ENCODE data around the gene SPEM2.

The SPEM2 gene

DNA sequence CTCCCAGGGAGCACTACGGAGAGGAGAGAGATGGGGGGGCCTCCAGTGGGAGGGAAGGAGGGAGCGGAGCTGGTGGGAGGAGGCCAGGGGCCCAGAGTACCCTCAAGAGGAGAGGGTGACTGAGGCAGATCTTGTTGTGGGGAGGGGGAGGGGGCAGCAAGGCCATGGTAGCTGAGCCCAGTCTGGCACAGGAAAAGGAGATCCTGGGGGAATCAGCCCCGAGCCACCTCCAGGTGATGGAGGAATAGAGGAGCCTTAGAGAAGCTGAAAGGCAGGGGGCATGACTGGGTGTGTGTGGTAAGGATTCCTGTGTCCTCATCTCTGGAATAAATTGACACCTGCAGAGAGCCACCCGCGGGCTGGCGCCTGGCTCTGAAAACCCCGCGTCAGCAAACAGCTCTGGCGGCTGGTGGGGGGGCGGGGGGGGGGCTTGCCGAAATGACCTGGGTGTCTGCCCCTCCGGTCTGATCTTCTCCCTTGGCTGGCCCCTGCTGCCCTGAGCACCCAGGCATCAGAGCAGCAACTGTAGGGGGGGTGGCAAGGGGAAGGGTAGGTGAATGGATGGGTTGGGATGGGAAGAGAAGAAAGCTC, 19.1 kb upstream of the SPEM2 start:
- TF ChIP-seq JUND (IDR thresholded peaks at IDR 0.05; ENCODE audit: low read depth) = no peak

DNA sequence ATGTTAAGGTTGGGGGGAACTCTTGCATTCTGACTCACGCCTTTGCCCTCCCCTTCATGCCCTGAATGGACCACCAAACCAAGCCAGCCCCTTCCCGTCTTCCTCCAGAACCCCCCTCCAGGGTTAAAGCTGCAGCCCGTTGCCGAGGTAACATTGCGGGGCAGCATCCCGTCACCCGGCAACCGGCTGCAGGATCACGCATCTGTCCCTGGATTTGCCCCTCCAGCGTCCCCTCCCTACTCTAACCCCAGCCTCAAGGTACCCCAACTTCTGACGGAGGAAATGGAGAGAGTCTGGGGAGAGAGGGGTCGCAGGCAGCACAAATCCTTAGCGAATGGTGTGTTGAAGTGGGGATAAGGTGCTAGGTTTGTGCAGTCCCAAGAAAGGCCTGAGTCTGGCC, 18.3 kb upstream of the SPEM2 start:
- in situ Hi-C loops (cut with HindIII; ENCODE audit: low pct_unique_long_range_greater_than_20kb, low sequenced_read_pairs) = no loop called here

More for the DNA sequence above, 19.1 kb upstream of the SPEM2 start:
- no peak for DNase-seq (ENCODE audit: low read depth in 1 of 2, low spot score in 1 of 2)
- in situ Hi-C loops (cut with HindIII; ENCODE audit: low pct_unique_long_range_greater_than_20kb, low sequenced_read_pairs) = no loop called here

DNA sequence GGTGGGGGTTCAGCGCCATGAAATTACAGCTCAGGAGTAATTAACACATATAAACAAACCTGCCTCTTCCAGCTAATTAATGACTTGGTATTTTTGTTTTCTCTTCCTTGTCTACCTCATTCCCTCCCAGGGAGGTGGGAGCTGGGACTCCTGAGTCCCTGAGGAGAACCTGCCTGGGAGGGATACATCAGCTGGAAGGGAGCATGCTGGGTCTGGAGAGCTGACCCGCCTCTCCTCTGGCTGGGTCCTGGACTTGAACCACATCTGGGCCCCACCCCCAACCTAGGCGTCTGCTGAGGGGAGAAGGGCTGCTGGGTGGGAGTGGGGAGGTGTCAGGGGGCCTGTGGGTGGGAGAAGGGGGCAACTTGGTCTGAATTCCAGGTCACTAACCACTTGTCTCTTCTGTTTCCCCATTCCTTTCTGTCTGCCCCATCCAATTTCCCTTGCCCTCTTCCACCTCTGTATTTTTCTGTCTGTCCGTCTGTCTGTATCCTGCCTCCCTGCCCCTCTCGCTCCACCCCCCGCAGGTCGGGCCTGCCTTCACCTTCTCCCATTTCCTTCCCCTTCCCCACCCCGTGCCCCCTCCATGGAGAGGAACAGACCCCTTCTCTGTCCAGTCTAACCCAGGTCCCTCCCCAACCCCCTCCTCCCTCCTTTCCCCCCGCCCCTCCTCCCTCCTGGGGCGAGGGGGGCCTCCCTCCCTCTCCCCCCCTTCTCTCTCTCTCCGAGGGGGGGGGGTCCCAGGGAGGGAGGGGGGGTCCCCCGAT, 17.7 kb upstream of the SPEM2 start, which contains the start of gene NLGN2:
Gene NLGN2, plus strand, starts transcription at position 361 of the 767 bp plus-strand sequence. CDS start 411 bp downstream, outside the sequence.
- no peak for TF ChIP-seq JUND (IDR thresholded peaks at IDR 0.05; ENCODE audit: low read depth)
- in situ Hi-C loops (cut with HindIII; ENCODE audit: low pct_unique_long_range_greater_than_20kb, low sequenced_read_pairs) = no loop called here
- DNase-seq (ENCODE audit: low read depth in 1 of 2, low spot score in 1 of 2) = no peak

More for the DNA sequence above, 18.3 kb upstream of the SPEM2 start:
- DNase-seq (ENCODE audit: low read depth in 1 of 2, low spot score in 1 of 2) = no peak
- no peak for TF ChIP-seq JUND (IDR thresholded peaks at IDR 0.05; ENCODE audit: low read depth)

DNA sequence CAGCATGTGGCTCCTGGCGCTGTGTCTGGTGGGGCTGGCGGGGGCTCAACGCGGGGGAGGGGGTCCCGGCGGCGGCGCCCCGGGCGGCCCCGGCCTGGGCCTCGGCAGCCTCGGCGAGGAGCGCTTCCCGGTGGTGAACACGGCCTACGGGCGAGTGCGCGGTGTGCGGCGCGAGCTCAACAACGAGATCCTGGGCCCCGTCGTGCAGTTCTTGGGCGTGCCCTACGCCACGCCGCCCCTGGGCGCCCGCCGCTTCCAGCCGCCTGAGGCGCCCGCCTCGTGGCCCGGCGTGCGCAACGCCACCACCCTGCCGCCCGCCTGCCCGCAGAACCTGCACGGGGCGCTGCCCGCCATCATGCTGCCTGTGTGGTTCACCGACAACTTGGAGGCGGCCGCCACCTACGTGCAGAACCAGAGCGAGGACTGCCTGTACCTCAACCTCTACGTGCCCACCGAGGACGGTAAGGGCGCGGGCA, 17.1 kb upstream of the SPEM2 start:
- in situ Hi-C loops (cut with HindIII; ENCODE audit: low pct_unique_long_range_greater_than_20kb, low sequenced_read_pairs) = no loop called here
- no peak for DNase-seq (ENCODE audit: low read depth in 1 of 2, low spot score in 1 of 2)
- no peak for TF ChIP-seq JUND (IDR thresholded peaks at IDR 0.05; ENCODE audit: low read depth)

GRCh38 chr17:7408863-7409262, 16.6 kb upstream of the SPEM2 start:
- no peak for DNase-seq (ENCODE audit: low read depth in 1 of 2, low spot score in 1 of 2)
- in situ Hi-C loops (cut with HindIII; ENCODE audit: low pct_unique_long_range_greater_than_20kb, low sequenced_read_pairs) = no loop called here
- TF ChIP-seq JUND (IDR thresholded peaks at IDR 0.05; ENCODE audit: low read depth) = no peak

GRCh38 chr17:7409716-7410115, 15.7 kb upstream of the SPEM2 start:
- in situ Hi-C loops (cut with HindIII; ENCODE audit: low pct_unique_long_range_greater_than_20kb, low sequenced_read_pairs) = no loop called here
- no peak for TF ChIP-seq JUND (IDR thresholded peaks at IDR 0.05; ENCODE audit: low read depth)
- DNase-seq (ENCODE audit: low read depth in 1 of 2, low spot score in 1 of 2) = no peak

- DNase-seq (ENCODE audit: low read depth in 1 of 2, low spot score in 1 of 2) = no peak
- in situ Hi-C loops (cut with HindIII; ENCODE audit: low pct_unique_long_range_greater_than_20kb, low sequenced_read_pairs) = no loop called here
- TF ChIP-seq JUND (IDR thresholded peaks at IDR 0.05; ENCODE audit: low read depth) = no peak
These were observed 14.6 kb upstream of the SPEM2 start for GRCh38 chr17:7410634-7411426.

- in situ Hi-C loops (cut with HindIII; ENCODE audit: low pct_unique_long_range_greater_than_20kb, low sequenced_read_pairs) = no loop called here
- DNase-seq (ENCODE audit: low read depth in 1 of 2, low spot score in 1 of 2) = no peak
- TF ChIP-seq JUND (IDR thresholded peaks at IDR 0.05; ENCODE audit: low read depth) = no peak
These were observed 14.0 kb upstream of the SPEM2 start for GRCh38 chr17:7411427-7411750.

DNA sequence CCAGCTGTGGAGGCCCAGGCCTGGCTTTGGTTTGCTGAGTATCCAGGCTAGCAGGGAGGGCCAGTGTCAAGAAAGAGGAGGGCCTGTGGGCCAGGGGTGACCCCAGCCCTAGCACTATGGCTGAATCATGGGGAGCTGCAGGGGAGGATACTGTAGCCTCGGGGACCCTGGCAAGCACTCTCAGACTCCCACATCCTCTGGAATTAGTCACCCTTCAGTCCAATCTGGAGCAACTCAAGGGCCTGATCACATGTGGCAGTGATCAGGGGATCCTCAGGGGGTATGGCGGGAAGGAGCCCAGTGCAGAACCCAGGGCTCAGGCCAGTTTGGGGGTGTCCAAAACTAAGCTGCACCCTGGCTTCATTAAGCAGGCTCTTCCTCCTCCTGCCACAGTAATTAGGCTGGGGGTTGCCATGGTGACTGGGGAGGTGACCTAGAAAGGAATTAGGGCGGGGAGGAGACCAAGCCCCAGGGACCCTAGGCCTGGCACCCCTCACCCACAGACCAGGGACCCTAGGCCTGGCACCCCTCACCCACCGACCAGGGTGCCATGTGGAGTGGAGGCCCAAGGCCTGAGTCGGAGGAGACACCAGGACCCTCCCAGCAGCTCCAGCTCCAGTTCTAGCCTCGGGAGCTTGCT, 11.9 kb upstream of the SPEM2 start:
- in situ Hi-C loops (cut with HindIII; ENCODE audit: low pct_unique_long_range_greater_than_20kb, low sequenced_read_pairs) = no loop called here
- TF ChIP-seq JUND (IDR thresholded peaks at IDR 0.05; ENCODE audit: low read depth) = no peak
- DNase-seq (ENCODE audit: low read depth in 1 of 2, low spot score in 1 of 2) = no peak

DNA sequence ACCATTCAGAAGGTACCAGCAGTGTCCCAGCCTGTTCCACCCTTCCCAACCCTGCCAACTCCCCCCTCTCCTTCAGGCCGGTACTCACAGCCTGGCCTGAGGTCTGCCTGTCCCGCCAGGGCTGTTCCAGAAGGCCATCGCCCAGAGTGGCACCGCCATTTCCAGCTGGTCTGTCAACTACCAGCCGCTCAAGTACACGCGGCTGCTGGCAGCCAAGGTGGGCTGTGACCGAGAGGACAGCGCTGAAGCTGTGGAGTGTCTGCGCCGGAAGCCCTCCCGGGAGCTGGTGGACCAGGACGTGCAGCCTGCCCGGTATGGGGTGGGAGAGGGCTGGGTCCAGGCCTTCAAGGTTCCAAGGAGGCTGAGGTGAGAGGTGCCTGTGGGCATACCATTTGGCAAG, 10.6 kb upstream of the SPEM2 start:
- in situ Hi-C loops (cut with HindIII; ENCODE audit: low pct_unique_long_range_greater_than_20kb, low sequenced_read_pairs) = no loop called here
- DNase-seq (ENCODE audit: low read depth in 1 of 2, low spot score in 1 of 2) = no peak
- no peak for TF ChIP-seq JUND (IDR thresholded peaks at IDR 0.05; ENCODE audit: low read depth)

DNA sequence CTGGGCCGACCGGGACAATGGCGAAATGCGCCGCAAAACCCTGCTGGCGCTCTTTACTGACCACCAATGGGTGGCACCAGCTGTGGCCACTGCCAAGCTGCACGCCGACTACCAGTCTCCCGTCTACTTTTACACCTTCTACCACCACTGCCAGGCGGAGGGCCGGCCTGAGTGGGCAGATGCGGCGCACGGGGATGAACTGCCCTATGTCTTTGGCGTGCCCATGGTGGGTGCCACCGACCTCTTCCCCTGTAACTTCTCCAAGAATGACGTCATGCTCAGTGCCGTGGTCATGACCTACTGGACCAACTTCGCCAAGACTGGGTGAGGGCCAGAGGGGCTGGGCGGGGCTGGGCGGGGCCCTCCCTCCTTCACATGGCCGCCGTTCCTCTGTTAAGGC, 9.6 kb upstream of the SPEM2 start:
- TF ChIP-seq JUND (IDR thresholded peaks at IDR 0.05; ENCODE audit: low read depth) = no peak
- in situ Hi-C loops (cut with HindIII; ENCODE audit: low pct_unique_long_range_greater_than_20kb, low sequenced_read_pairs) = no loop called here
- no peak for DNase-seq (ENCODE audit: low read depth in 1 of 2, low spot score in 1 of 2)

DNA sequence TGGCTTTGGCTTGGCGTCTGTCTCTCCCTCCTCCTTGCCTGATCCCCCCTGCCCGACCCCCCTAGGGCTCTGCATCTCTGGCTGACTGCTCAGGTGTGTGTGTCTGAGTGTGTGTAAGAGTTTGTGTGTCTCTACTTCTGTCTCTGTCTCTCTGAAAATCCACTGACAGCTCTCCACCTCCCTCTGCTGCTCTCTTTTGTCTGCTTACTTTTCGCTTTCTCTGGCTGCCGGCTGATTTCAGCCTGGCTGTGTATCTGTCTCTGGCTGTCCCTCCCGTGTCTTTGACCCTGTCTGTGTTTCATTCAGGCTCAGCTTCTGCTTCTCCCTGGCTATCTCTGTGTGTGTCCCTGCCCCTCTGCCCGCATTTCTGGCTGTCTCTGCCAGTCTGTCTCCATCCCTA, 9.1 kb upstream of the SPEM2 start:
- TF ChIP-seq JUND (IDR thresholded peaks at IDR 0.05; ENCODE audit: low read depth) = no peak
- in situ Hi-C loops (cut with HindIII; ENCODE audit: low pct_unique_long_range_greater_than_20kb, low sequenced_read_pairs) = no loop called here
- peak in 1 of 2 experiments; percentile 22 for DNase-seq (ENCODE audit: low read depth in 1 of 2, low spot score in 1 of 2)
